Measurements from ENCODE around the gene HSD11B2.

HSD11B2 gene

GRCh38 chr16:67454852-67455251 is 23.9 kb downstream of the HSD11B2 start:
- DNase-seq: no peak

GRCh38 chr16:67456391-67457081 is 25.6 kb downstream of the HSD11B2 start:
- peak; percentile 29 for DNase-seq

- no peak for DNase-seq
Observed at GRCh38 chr16:67457611-67458010, 26.7 kb downstream of the HSD11B2 start.

- peak; percentile 30 for DNase-seq
Observed at GRCh38 chr16:67458121-67458641, 27.3 kb downstream of the HSD11B2 start.

- DNase-seq: no peak
Observed at GRCh38 chr16:67459066-67459860, 28.3 kb downstream of the HSD11B2 start.

GRCh38 chr16:67459861-67460150 is 28.9 kb downstream of the HSD11B2 start:
- DNase-seq: no peak

- no peak for DNase-seq
Observed at GRCh38 chr16:67460168-67460567, 29.2 kb downstream of the HSD11B2 start.

GRCh38 chr16:67460961-67461360 is 30.0 kb downstream of the HSD11B2 start:
- DNase-seq: no peak

- DNase-seq: no peak
Observed at GRCh38 chr16:67461600-67462278, 30.8 kb downstream of the HSD11B2 start.

GRCh38 chr16:67462279-67462655 is 31.3 kb downstream of the HSD11B2 start:
- no peak for DNase-seq

GRCh38 chr16:67463059-67463458 is 32.1 kb downstream of the HSD11B2 start:
- DNase-seq: no peak

GRCh38 chr16:67463691-67464090 is 32.8 kb downstream of the HSD11B2 start:
- DNase-seq: no peak

GRCh38 chr16:67464565-67464964 is 33.6 kb downstream of the HSD11B2 start:
- DNase-seq: no peak

GRCh38 chr16:67466581-67466980 is 35.7 kb downstream of the HSD11B2 start:
- no peak for DNase-seq

GRCh38 chr16:67468731-67469130 is 37.8 kb downstream of the HSD11B2 start:
- no peak for DNase-seq

GRCh38 chr16:67470359-67470758 is 39.4 kb downstream of the HSD11B2 start:
- DNase-seq: no peak

- no peak for DNase-seq
Observed at GRCh38 chr16:67471758-67472384, 41.0 kb downstream of the HSD11B2 start.

GRCh38 chr16:67474551-67475455 is 43.9 kb downstream of the HSD11B2 start:
- DNase-seq: no peak

GRCh38 chr16:67477960-67478554 is 47.1 kb downstream of the HSD11B2 start:
- DNase-seq: no peak

GRCh38 chr16:67480833-67481560 is 50.1 kb downstream of the HSD11B2 start, which contains the start of gene ATP6V0D1:
TSS of gene ATP6V0D1 (minus strand) at chr16:67481157. CDS start at chr16:67481086, 71 bp downstream.
- DNase-seq: peak; percentile 96

Data from kidney glomerular epithelial cell (primary cell).